Measurements from ENCODE around the gene RAB36.

The RAB36 gene, protein sequence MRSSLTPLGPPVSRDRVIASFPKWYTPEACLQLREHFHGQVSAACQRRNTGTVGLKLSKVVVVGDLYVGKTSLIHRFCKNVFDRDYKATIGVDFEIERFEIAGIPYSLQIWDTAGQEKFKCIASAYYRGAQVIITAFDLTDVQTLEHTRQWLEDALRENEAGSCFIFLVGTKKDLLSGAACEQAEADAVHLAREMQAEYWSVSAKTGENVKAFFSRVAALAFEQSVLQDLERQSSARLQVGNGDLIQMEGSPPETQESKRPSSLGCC

DNA sequence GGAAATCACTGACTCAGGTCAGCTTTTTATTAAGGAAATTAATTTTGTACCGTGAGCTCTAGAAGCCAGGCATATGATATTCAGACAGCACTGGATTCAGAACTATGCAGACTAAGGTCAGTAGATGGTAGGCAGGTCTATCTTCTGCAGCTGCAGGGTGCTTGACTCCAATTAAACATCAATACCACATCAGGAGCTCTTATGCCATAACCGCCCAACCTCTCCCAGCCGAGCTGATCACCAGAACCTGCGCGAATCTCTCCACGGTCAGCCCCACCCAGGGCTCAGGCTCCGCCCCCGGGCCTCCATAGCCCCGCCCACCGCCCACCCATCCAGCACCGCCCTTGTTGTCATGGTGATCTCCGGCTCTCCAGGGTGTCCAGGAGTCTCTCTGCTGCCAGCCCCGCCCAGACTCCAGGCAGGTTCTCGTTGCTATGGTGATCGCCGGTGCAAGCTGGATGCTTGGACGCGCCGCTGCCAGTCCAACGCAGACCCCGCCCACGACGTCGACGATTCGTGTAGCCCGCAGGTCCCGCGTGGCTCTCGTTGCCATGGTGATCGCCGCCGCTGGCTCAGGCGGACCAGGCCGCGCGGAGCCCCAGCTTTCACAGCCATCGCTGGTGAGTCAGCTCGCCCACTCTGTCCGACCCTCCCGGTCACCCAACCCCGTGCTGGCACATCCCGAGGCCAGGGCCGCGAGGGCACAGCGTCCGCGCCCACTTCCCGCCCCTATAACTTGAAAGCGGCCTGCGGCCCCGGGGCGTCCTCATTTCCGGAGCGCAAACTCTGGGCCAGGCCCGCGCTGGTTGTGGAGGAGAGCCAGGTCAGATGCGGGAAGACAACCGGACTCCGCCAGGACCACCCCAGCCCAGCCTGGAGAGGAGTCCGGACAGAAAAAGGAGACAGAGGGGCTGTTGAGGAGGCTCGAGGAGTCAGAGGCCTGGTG is at the start of gene RAB36:
RAB36 (plus strand) TSS at position 546 of the 946 bp plus-strand sequence. CDS start 1,140 bp downstream, outside the sequence.
- peak; percentile 70 to 79 for DNase-seq (ENCODE audit: low read depth in 2 of 2)

DNA sequence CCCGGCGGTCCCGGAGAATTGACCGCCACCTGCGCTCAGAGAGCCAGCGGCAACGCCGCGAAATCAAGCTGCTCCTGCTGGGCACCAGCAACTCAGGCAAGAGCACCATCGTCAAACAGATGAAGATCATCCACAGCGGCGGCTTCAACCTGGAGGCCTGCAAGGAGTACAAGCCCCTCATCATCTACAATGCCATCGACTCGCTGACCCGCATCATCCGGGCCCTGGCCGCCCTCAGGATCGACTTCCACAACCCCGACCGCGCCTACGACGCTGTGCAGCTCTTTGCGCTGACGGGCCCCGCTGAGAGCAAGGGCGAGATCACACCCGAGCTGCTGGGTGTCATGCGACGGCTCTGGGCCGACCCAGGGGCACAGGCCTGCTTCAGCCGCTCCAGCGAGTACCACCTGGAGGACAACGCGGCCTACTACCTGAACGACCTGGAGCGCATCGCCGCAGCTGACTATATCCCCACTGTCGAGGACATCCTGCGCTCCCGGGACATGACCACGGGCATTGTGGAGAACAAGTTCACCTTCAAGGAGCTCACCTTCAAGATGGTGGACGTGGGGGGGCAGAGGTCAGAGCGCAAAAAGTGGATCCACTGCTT is 49.4 kb upstream of the RAB36 start:
- no peak for DNase-seq (ENCODE audit: low read depth in 2 of 2)

DNA sequence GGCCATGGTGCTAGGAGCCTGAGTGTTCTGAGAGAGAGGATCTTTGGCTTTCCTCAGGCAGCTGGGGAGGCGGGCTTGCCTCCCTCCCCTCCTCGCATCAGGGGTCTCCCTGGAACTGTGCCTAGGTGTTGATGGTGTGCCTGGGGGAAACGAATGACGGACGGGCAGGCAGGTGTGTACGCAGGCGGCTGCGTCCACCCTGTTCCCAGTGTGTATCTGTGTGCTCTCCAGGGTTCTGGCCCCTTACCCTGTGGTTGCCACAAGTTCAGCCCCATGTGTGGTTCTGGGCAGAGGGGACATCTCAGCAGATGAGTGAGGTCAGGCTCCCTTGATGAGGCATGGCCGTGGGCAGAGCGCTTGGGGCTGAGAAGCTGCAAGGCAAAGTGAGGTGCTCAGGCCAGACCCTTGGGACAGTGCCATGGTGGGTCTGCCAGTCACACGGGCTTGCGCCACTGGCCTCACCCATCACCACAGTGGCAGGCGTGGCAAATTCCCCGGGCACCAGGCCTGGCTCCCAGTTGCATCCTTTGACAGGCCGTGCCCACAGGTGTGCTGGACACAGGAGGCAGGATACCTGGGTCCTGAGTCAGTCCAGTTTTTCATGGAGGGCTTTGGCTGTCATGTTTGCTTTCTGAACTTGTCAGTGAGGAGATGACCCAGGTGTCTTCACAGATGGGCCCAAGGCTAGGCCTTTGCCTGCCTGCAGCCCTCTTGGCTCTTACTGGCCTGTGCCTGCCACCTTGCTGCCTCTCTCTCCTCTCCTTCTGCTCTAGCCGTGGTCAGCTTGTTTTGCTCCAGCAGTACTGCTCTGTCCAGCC is 47.7 kb upstream of the RAB36 start:
- no peak for DNase-seq (ENCODE audit: low read depth in 2 of 2)

DNA sequence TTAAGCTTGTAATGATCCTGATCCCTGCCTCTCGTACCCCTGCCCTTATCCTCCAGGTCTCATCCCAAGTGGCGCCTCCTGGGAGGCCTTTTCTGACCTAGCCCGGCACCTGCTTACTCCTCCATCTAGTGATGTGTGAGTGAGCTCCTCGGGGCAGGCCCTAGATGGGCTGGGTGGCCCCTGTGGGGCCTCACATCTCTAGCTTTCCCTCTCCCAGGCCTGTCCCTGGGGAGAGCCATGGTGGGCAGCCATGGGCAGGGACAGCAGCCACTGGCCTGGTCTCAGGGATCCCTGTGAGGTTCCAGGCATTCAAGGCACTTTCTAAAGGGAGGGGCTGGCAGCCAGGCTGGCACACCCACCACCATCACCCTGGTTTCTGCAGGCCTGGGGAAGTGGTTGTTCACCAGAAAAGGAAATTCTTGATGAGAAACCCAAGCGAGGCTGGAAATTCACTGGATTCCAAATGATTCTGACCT is 47.0 kb upstream of the RAB36 start:
- DNase-seq (ENCODE audit: low read depth in 2 of 2) = no peak

DNA sequence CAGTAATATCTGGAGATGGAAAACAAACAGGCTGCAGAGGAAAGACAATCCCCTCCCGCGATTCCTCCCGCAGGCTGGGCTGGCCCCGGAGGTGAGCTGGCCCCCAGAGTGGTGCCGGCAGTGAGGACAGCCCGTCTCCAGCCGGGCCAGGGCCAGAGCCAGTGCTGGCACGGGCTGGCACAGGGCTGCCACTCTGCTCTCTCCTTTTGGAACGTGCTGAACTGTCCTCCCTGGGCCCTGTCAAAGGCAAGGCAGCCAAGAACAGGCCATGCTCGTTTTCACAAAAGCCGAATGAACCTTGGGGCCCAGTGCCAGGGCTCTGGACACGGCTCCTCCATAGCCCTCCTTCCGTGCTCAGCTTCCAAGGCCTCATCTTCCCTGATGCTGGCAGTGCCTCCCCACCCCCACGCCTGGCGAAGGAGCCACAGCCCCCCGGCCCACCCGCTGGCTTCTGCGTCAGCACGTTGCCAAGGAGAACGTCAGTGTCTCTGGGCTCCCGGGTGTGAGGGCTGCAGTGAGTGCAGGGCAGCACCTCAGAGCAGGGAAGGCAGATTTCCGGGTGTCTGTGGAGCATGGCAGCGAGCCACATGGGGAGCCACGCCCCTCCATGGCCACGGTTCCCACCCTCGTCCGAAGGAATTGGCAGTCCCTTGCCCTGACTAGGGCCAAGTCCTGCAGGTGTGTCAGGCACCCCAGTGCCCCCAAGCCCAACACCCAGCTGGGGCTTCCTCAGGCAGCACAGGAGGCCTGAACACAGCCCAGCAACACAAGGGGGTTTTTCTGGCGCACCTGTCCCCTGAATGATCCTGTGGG is 46.4 kb upstream of the RAB36 start:
- DNase-seq (ENCODE audit: low read depth in 2 of 2) = no peak

DNA sequence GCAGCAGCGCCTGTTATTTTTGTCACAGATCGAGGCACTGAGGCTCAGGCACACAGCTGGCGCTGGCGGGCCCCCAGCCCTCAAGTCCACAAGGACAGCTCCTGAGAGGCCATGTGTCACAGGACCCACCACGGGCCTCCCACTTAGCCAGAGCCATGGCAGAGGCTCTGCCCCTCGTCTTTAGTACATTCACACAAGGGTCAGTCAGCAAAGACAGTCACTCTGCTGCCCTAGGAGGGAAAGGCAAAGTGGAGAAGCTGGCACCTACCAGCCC is 45.8 kb upstream of the RAB36 start:
- DNase-seq (ENCODE audit: low read depth in 2 of 2) = no peak

DNA sequence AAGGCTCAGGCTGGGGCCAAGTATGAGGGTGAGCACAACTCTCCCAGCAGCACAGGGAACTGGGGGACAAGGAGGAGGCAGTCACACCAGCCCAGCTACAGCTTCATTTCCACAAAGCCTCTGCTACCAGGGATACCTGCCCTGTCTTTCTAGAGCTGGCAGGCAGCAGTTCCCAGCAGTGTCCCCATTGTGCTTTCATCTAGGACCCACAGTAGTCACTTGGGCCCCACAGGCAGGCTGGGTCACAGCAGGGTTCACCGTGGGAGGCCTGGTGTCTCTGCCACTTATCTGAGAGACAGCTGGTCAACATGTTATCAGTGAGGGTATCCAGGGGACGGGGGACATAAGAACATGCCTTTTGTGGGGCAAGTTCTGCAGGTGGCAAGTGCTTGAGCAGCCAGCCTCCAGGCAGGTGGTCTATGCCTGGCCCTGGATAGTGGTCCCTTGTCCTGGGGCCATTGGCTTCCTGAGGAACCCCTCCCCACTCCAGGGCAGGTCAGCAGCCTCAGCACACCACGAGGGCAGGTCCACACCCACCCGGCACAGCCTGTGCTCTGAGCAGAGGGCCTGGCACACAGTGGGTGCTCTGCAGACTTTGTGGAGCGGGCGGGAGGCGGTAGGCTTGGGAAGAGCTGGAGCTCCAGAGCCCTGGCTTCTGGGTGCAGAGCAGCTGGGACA is 45.0 kb upstream of the RAB36 start:
- no peak for DNase-seq (ENCODE audit: low read depth in 2 of 2)

DNA sequence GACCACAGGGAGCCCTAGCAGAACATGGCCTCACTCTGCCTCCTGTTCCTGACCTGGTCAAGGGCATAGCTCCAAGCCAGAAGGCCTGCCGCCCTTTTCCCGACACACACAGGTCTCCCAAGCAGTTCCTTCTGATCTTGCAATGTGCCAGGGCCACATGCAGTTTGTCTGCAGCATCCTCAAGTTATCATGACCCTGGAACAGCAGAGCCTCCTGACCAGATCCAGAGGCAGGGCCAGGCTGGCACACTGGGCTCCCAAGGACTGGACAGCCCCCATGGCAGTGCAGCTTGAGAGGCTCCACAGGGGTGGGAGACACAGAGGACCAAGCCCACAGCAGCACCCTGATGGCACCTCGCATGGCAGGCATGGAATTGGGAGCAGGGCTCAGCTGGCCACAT is 43.8 kb upstream of the RAB36 start:
- no peak for DNase-seq (ENCODE audit: low read depth in 2 of 2)

DNA sequence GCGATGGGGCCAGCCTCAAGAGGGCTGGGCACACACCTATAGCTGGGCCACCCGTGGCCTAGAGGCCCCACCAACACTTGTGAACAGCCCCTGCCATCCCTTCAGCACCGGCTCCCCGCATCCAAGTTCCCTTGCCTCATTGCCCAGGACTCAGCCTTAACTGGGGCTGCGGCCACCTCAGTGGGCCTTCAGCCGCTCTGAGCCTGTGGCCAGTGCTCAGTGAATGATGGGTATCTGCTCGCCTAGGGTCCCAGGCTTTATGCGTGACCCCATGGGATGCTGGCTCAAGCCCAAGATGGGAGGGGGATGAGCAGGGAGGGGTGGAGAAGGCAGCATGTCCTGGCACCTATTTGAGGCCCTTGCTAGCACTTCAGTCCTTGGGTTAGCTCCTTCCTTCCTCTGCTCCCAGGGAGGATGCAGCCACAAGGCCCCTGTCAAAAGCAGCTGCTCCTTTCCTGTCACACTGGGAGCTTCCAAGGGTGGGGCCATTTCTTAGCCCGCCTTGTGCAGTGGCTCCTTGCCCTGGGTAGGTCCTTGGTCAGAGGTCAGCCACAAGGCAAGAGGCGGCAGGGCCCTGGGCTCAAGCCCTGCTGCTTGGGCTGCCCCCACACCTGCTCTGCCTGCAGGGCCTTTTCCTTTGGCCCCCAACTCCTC is 43.1 kb upstream of the RAB36 start:
- DNase-seq (ENCODE audit: low read depth in 2 of 2) = no peak

DNA sequence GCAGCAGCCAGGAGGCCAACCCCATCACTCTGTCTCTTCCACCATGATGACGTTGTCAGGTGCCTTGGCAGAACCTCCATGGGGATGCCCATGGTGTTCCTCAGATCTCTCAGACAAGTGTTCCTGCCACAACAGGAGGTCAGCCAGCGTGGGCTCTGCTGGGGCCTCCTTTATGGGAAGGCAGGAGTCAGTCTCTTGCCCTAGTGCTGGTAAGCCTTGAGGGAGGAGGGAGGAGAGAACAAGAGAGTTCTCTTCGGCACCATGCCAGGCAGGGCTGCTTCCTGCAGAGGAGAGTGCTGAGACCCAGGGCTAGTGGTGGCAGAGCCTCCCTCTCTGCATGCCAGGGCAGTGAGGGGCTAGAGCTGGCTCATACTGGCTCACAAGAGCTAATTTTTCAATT is 42.5 kb upstream of the RAB36 start:
- DNase-seq (ENCODE audit: low read depth in 2 of 2) = no peak

DNA sequence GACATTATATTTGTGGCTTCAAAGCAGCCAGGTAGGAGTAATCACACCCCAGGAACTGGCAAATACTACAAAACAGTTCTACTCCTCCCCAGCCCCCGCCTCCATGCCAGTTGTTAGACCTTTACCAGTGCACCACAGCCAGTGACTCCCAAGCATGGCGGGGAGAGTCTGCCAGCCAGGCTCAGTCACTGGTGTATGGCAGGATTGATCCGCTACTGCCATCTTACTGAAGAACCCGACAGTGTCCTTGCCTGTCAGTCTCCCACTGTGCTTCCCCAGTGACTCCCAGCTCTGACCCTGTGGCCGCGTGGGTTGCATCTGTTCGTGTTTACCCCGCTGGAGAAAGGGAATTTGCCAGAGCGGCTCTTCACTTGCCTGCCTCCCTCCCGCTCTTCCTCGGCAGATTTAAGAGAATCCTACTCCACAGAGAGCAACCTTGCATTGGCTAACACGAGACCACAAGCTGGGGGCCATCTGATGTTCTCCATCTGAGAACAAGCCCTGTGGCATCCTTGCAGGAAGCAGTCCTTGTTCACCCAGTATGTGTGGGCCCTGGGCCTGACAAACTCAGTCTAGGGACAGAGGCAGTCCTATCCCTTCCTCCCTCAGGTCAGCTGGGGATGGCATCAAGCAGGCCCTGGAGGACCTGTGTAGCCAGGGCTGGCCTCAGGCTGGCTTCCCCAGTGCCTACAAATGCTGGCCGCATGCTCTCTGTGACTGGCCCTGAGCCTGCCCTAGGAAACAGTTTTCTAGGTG is 41.9 kb upstream of the RAB36 start:
- DNase-seq (ENCODE audit: low read depth in 2 of 2) = no peak

DNA sequence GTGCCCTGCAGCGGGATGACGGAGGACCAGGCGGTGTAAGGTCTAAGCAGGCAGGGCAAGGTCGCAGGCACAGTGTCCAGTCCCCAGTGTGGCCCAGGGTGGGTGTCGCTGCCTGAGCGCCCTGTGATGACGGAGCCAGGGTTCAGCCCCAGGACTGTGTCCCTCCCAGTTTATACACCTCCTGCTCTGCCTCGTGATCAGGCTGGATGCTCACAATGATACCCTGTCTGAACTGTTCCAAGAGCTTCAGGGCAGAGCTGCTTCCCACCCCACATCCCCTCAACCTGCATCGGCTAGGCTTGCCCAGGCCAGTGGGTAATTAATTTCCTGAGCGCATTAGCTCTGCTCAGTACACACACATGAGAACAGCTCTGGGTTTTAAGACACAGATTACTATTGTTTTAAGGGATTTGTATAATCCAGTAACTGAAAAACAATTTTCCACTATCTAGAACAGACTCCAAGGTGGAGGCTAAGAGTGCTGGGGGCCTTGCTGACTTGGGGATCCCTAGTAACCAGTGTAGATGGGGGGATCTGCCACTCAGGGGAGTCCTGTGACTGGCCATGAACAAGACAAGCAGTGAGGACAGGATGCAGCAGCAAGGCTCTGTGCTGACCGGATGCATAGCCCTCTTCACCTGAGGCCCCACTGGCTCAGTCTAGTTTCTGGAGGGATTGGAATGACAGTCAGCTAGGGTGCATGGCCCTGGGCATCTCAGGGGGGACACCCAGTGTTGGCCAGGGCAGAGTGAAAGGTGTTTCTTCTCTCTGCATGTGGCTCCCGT is 40.9 kb upstream of the RAB36 start:
- DNase-seq (ENCODE audit: low read depth in 2 of 2) = no peak

DNA sequence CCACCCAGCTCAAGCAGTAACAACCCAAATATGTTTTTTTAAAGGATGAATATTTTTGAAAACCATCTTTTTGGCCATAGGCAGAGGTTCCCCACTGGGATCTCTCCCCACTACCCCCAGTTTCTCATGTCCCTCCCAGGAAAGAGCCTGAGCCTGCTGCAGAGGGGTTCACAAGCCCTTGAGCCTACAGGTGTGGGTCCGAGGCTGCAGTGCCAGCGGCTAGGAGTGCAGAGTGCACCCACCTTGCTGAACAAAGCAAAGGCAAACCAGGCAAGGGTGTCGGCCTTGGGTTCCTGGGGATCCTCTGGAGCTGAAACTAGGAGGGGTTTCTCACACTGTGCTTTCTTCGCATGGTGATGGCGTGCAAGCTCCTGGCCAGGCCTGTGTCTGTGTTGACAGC is 40.0 kb upstream of the RAB36 start:
- no peak for DNase-seq (ENCODE audit: low read depth in 2 of 2)

DNA sequence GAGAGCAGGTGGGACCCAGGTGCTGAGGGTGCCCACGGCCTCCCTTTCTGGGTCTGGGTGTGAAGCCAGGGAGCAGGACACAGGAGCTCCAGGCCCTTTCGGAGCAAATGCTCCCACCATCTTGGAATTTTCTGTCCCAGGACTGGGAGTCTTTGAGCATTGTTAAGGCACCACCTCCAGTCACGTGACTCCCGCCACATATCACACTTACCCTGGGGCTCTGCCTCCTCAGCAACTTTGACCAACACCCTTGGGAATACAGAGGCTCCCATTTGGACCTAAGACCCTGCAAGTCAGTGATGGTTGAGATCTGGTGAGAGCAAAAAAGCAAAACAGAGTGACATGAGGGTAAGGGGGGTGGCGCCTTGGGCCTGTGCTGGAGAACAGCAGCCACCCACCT is 39.4 kb upstream of the RAB36 start:
- DNase-seq (ENCODE audit: low read depth in 2 of 2) = no peak

DNA sequence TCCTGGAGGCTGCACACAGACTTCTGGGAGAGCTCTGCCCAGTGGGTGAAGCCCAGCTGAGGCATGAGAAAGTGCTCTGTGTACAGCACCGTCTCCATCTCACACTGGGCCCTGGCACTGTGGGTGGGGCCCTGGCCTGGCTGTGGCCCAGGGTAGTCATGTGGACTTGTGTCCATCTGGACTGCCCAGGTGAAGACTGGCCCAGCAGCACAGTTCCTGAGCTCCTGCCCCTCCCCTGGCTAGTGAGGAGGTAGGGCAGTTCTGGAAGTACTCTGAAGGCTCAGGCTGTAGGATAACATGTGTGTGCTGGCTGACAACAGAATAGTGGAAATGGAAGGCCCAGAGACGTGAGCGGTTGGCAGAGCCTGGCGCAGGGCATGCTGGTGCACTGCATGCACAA is 38.9 kb upstream of the RAB36 start:
- no peak for DNase-seq (ENCODE audit: low read depth in 2 of 2)

DNA sequence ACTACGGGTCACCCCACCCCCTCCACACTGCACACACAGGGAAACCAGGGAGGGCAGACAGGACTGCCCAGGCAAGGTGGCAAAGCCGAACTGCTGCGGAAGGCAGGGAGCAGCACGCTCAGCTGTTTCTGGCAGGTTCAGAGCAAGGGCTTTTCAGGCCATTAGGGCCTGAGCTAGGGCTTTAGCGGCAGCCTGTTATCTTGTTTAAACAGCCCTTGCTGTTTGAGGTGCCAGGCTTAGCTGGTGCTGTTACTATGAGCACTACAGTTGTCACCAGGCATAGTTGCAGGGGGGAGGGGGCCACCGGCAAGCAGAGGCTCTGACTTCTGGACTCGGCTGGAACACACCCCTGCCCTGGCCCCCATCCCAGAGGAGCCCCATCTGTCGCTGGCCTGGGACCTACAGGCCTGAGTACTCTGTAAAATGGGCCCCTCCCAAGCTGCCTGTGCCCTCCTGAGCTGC is 38.3 kb upstream of the RAB36 start:
- DNase-seq (ENCODE audit: low read depth in 2 of 2) = no peak

DNA sequence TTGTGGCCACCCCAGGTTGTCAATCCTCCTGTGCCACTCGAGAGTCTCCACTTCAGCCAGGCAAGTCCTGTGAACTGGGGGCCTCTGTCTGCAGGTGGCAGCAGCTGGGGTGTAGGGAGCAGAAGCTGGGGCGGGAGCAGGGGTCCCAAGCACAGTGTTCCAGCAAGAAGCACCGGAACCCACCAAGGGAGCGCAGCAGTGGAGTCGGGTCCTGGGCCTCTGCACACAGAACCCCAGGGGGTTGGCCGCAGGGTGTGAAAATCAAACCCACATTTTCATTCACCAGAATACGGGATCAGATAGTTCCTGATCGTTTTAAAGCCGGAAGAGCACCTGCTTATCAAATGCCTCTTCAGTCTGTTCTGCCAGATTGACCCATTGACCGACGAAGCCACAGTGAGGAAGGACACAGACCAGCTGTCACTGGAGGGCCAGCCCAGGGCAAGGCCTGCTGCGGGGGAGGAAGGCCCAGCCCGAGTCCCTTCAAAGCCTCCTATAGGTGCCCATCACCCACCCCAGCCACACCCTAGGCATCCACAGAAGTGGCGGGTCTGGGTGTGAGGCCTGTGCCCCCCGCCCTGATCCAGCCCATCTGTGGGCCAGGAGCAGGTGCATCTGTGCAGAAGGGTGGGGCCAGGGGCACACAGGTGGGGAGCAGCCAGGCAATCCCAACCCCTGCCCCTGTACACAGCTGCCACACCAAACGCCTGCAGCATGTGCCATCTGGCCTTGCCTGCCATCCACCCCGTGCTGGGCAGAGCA is 37.6 kb upstream of the RAB36 start:
- DNase-seq (ENCODE audit: low read depth in 2 of 2) = no peak

Data from stimulated activated CD8-positive, alpha-beta memory T cell treated with anti-CD3 and anti-CD28 coated beads, Interleukin-7, amount 100 ng/mL, for 4 hours (primary cell).